ENCODE results near the gene LDHAL6A.
A peak's percentile ranks its signal among the peaks of the same experiment; 100 is the strongest.

Gene LDHAL6A

GRCh38 chr11:18526130-18526520, 70.5 kb downstream of the LDHAL6A start:
- H3K27ac ChIP-seq: peak overlapping the region; percentile 92
- no peak for TF ChIP-seq ZFX (IDR thresholded peaks at IDR 0.05; ENCODE audit: borderline replicate concordance)
- no peak for TF ChIP-seq CTCF (IDR thresholded peaks at IDR 0.05)

GRCh38 chr11:18526521-18527296, 71.1 kb downstream of the LDHAL6A start, which contains the start of gene TSG101:
Gene TSG101 (minus strand): TSS chr11:18526942. CDS start chr11:18526816, 126 bp downstream.
- H3K27ac ChIP-seq: peak within 1 kb of the TSS; percentile 92
- no peak for TF ChIP-seq CTCF (IDR thresholded peaks at IDR 0.05)
- TF ChIP-seq ZFX (IDR thresholded peaks at IDR 0.05; ENCODE audit: borderline replicate concordance): no peak

- TF ChIP-seq CTCF (IDR thresholded peaks at IDR 0.05) (no peak), ZFX (IDR thresholded peaks at IDR 0.05; ENCODE audit: borderline replicate concordance) (no peak)
- peak overlapping the region; percentile 92 for H3K27ac ChIP-seq
These were observed 71.9 kb downstream of the LDHAL6A start for GRCh38 chr11:18527512-18527911.

All from 22Rv1 (cell line).